Measurements from ENCODE around the gene KCNN3.

GRCh38 chr1:154726443-154726842 is 143.6 kb downstream of the KCNN3 start:
- no peak for TF ChIP-seq CTCF (IDR thresholded peaks at IDR 0.05)
- no peak for TF ChIP-seq EZH2 (IDR thresholded peaks at IDR 0.05; ENCODE audit: borderline replicate concordance, insufficient read depth, low read depth, low read length, poor library complexity, severe bottlenecking)

All from B cell (primary cell).